ENCODE data around the gene ERC2.

- no peak for TF ChIP-seq RAD21 (IDR thresholded peaks at IDR 0.05 in 1 of 2, conservative IDR thresholded peaks at IDR 0.05 in 1 of 2; ENCODE audit: low read depth in 2 of 2, low read length in 2 of 2)
- no peak for TF ChIP-seq CTCF (IDR thresholded peaks at IDR 0.05; ENCODE audit: control extremely low read depth in 1 of 3, insufficient read depth in 1 of 3, low read depth in 1 of 3, low read length in 3 of 3)
- TF ChIP-seq EP300 (IDR thresholded peaks at IDR 0.05; ENCODE audit: borderline replicate concordance in 1 of 2, low read depth in 2 of 2, low read length in 2 of 2): no peak
- TF ChIP-seq ATF2 (IDR thresholded peaks at IDR 0.05; ENCODE audit: low read length): no peak
- TF ChIP-seq TEAD4 (IDR thresholded peaks at IDR 0.05; ENCODE audit: low read depth, low read length): no peak
- TF ChIP-seq KDM1A (IDR thresholded peaks at IDR 0.05; ENCODE audit: borderline replicate concordance, low read length): no peak
- no peak for TF ChIP-seq EGR1 (IDR thresholded peaks at IDR 0.05; ENCODE audit: borderline replicate concordance, low read depth, low read length)
- no peak for TF ChIP-seq TAF1 (IDR thresholded peaks at IDR 0.05; ENCODE audit: low read depth, low read length)
- no peak for TF ChIP-seq SUZ12 (IDR thresholded peaks at IDR 0.05; ENCODE audit: low read length)
- no peak for TF ChIP-seq POLR2A (IDR thresholded peaks at IDR 0.05; ENCODE audit: control extremely low read depth in 1 of 2, low read depth in 2 of 2, low read length in 2 of 2)
- no peak for TF ChIP-seq YY1 (IDR thresholded peaks at IDR 0.05; ENCODE audit: low read depth, low read length)
Observed at GRCh38 chr3:55858727-55859126, 609.5 kb downstream of the ERC2 start.

All from H1 (cell line).